Stimulated activated memory B cell treated with anti-CD40 and anti-IgM and Interleukin-4, amounts not matched to agents 10 μg/mL and 1 μg/mL and 100 μg/mL, for 72 hours (primary cell): ENCODE results near the gene KDM1B.
A peak's percentile ranks its signal among the peaks of the same experiment; 100 is the strongest.
"Not testable (repeated sequence)": the region's sequence is repeated elsewhere in the genome, so short reads cannot be mapped to it uniquely, and the experiment has no call there.

ENCODE experiments used
- ATAC-seq: fragments of 150-1000 bp; cut with Tn5 transposase; 2 replicates; pipeline ENCODE4 v1.10.0; 2021
- H3K27ac Mint-ChIP-seq: one replicate; pipeline ENCODE4 v1.8.0; 2022; ENCODE audit warnings: mild to moderate bottlenecking, mixed read lengths
- H3K27me3 Mint-ChIP-seq: one replicate; pipeline ENCODE4 v1.8.0; 2022; ENCODE audit warnings: mixed read lengths
- H3K36me3 Mint-ChIP-seq: one replicate; pipeline ENCODE4 v1.8.0; 2022; ENCODE audit warnings: mixed read lengths
- H3K4me1 Mint-ChIP-seq: one replicate; pipeline ENCODE4 v1.8.0; 2022; ENCODE audit warnings: mixed read lengths
- H3K4me3 Mint-ChIP-seq: one replicate; pipeline ENCODE4 v1.8.0; 2022; ENCODE audit warnings: mild to moderate bottlenecking, moderate library complexity, mixed read lengths
- H3K9me3 Mint-ChIP-seq: one replicate; pipeline ENCODE4 v1.8.0; 2022; ENCODE audit warnings: mixed read lengths

Gene KDM1B

DNA sequence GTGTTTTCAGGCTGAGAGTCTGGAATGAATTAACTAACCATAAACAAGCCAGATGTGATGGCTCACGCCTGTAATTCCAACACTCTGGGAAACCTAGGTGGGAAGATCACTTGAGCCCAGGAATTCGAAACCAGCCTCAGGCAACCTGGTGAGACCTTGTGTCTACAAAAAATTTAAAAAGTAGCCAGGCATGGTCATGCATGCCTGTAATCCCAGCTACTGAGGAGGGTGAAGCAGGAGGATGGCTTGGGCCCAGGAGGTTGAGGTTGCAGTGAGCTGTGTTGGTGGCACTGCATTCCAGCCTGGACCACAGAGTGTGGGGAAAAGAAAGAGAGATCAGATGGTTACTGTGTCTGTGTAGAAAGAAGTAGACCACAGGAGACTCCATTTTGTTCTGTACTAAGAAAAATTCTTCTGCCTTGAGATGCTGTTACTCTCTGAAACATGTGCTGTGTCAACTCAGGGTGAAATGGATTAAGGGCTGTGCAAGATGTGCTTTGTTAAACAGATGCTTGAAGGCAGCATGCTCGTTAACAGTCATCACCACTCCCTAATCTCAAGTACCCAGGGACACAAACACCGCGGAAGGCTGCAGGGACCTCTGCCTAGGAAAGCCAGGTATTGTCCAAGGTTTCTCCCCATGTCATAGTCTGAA, 71.4 kb downstream of the KDM1B start:
- H3K27ac Mint-ChIP-seq, H3K9me3 Mint-ChIP-seq, ATAC-seq, H3K27me3 Mint-ChIP-seq, H3K4me3 Mint-ChIP-seq: not testable (repeated sequence)
- H3K4me1 Mint-ChIP-seq, result peaks cover 10% of the 10 kb centered on the region
- peaks cover 61% of the 10 kb centered on the region for H3K36me3 Mint-ChIP-seq

DNA sequence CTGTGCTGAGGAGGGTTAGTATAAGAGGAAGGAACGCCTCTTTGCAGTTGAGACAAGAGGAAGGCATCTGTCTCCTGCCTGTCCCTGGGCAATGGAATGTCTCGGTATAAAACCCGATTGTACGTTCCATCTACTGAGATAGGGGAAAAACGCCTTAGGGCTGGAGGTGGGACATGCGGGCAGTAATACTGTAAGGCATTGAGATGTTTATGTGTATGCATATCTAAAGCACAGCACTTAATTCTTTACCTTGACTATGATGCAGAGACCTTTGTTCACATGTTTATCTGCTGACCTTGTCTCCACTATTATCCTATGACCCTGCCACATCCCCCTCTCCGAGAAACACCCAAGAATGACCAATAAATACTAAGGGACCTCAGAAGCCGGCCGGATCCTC, 71.9 kb downstream of the KDM1B start:
- ATAC-seq, H3K4me3 Mint-ChIP-seq, H3K27me3 Mint-ChIP-seq: not testable (repeated sequence)
- Mint-ChIP-seq H3K36me3 (peaks cover 64% of the 10 kb centered on the region), H3K4me1 (peaks cover 14% of the 10 kb centered on the region), H3K27ac (peak overlapping the region; percentile 67), H3K9me3 (peaks cover 15% of the 10 kb centered on the region)

- peaks cover 78% of the 10 kb centered on the region for H3K36me3 Mint-ChIP-seq
- not testable (repeated sequence) for H3K27me3 Mint-ChIP-seq, H3K4me3 Mint-ChIP-seq, ATAC-seq, H3K27ac Mint-ChIP-seq
- H3K9me3 Mint-ChIP-seq, result peaks cover 17% of the 10 kb centered on the region
- H3K4me1 Mint-ChIP-seq, result peaks cover 14% of the 10 kb centered on the region
Observed at GRCh38 chr6:18228590-18228989, 73.4 kb downstream of the KDM1B start.

GRCh38 chr6:18231856-18232255, 76.6 kb downstream of the KDM1B start:
- peaks cover 23% of the 10 kb centered on the region for H3K9me3 Mint-ChIP-seq
- H3K27me3 Mint-ChIP-seq, H3K4me3 Mint-ChIP-seq, ATAC-seq, H3K27ac Mint-ChIP-seq: not testable (repeated sequence)
- H3K36me3 Mint-ChIP-seq, result peaks cover 98% of the 10 kb centered on the region
- peaks cover 14% of the 10 kb centered on the region for H3K4me1 Mint-ChIP-seq

DNA sequence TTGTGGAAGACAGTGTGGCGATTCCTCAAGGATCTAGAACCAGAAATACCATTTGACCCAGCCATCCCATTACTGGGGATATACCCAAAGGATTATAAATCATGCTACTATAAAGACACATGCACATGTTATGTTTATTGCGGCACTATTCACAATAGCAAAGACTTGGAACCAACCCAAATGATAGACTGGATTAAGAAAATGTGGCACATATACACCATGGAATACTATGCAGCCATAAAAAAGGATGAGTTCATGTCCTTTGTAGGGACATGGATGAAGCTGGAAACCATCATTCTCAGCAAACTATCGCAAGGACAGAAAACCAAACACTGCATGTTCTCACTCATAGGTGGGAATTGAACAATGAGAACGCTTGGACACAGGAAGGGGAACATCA, 78.5 kb downstream of the KDM1B start:
- Mint-ChIP-seq H3K36me3 (peaks cover 94% of the 10 kb centered on the region), H3K9me3 (peaks cover 23% of the 10 kb centered on the region), H3K4me1 (peaks cover 14% of the 10 kb centered on the region)
- not testable (repeated sequence) for H3K27ac Mint-ChIP-seq, H3K27me3 Mint-ChIP-seq, ATAC-seq, H3K4me3 Mint-ChIP-seq

GRCh38 chr6:18234564-18234963, 79.3 kb downstream of the KDM1B start:
- Mint-ChIP-seq H3K9me3 (peaks cover 23% of the 10 kb centered on the region), H3K36me3 (peaks cover 92% of the 10 kb centered on the region), H3K4me3 (no peak overlapping the region), H3K27me3 (no peaks in the 10 kb centered on the region), H3K27ac (no peak overlapping the region), H3K4me1 (peaks cover 14% of the 10 kb centered on the region)
- no peak for ATAC-seq

DNA sequence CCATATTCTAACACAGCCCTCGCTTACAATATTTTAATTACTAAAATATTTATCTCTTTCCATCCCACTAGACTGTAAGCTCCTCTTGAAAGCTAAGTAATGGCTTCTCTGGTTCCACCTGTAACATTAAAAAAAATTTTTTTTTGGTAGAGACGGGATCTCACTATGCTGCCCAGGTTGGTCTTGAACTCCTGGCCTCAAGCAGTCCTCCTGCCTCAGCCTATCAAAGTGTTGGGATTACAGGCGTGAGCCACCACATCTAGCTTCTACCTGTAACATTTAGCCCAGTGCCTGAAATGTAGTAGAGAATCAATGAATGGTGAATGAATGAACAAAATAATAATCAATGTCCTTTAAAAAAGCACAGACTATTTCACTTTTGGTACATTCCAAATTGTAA, 80.3 kb downstream of the KDM1B start:
- Mint-ChIP-seq H3K27me3 (no peaks in the 10 kb centered on the region), H3K36me3 (peaks cover 83% of the 10 kb centered on the region), H3K4me1 (peaks cover 14% of the 10 kb centered on the region), H3K9me3 (peaks cover 20% of the 10 kb centered on the region), H3K4me3 (no peak overlapping the region), H3K27ac (no peak overlapping the region)
- no peak for ATAC-seq

GRCh38 chr6:18237167-18237566, 81.9 kb downstream of the KDM1B start:
- ATAC-seq, result no peak
- peaks cover 78% of the 10 kb centered on the region for H3K36me3 Mint-ChIP-seq
- H3K4me1 Mint-ChIP-seq, result peaks cover 11% of the 10 kb centered on the region
- H3K27me3 Mint-ChIP-seq, result no peaks in the 10 kb centered on the region
- no peak overlapping the region for H3K4me3 Mint-ChIP-seq
- H3K9me3 Mint-ChIP-seq, result peaks cover 8% of the 10 kb centered on the region
- H3K27ac Mint-ChIP-seq, result no peak overlapping the region

DNA sequence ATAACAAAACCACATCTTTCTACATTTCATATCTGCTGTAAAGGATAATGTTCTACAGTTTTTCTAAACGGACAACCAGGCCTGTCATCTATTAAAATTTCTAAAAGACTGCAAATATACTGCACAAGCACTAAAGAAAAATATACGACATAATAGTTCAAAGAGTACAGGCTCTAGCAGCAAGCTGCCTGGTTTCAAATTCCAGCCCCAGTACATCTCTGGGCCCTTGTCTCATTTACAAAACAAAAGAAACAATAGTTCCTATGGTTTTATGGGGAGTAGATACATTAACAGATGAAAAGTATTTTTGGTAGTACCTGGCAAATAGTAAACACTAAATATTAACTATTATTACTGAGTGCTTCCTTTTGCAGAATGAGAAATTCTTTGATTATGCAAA, 85.0 kb downstream of the KDM1B start:
- Mint-ChIP-seq H3K27ac (no peak overlapping the region), H3K4me1 (peaks cover 18% of the 10 kb centered on the region), H3K36me3 (peaks cover 71% of the 10 kb centered on the region), H3K9me3 (no peaks in the 10 kb centered on the region), H3K4me3 (no peak overlapping the region), H3K27me3 (no peaks in the 10 kb centered on the region)
- no peak for ATAC-seq

GRCh38 chr6:18241208-18242038, 86.2 kb downstream of the KDM1B start:
- Mint-ChIP-seq H3K4me3 (no peak overlapping the region), H3K27me3 (no peaks in the 10 kb centered on the region), H3K36me3 (peaks cover 71% of the 10 kb centered on the region), H3K9me3 (no peaks in the 10 kb centered on the region), H3K4me1 (peaks cover 27% of the 10 kb centered on the region), H3K27ac (no peak overlapping the region)
- ATAC-seq, result no peak

GRCh38 chr6:18242062-18242851, 87.0 kb downstream of the KDM1B start:
- H3K4me1 Mint-ChIP-seq, result peaks cover 27% of the 10 kb centered on the region
- ATAC-seq, result no peak
- no peak overlapping the region for H3K4me3 Mint-ChIP-seq

DNA sequence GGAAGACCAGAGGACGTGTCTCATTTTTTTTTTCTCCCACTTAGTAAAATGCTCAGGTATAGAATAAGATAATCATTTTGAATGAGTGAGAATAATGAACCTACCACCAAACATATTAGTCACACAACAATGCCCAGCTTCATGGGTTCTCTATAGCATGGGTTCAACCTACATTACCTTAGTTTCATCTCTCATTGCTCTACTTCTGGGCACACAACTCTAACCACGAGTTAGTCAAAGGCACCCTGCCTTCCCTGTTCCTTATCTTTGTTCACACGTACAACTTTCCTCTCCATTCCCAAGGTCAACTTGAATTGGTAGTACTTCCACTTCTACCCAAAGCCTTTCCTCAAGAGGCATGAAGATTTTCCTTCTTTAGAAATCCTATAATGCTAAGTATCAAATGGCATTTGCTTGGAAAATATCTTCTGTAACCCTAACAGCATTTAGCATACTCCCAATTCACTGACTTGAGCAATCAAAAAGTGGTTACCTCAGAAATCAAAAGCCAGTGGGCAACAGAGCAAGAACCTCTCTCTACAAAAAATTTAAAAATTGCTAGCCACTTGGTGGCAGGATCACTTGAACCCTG, 88.2 kb downstream of the KDM1B start:
- no peak overlapping the region for H3K27ac Mint-ChIP-seq
- peaks cover 27% of the 10 kb centered on the region for H3K4me1 Mint-ChIP-seq
- ATAC-seq, result no peak
- H3K36me3 Mint-ChIP-seq, result peaks cover 62% of the 10 kb centered on the region
- H3K4me3 Mint-ChIP-seq, result no peak overlapping the region
- no peaks in the 10 kb centered on the region for H3K9me3 Mint-ChIP-seq
- no peaks in the 10 kb centered on the region for H3K27me3 Mint-ChIP-seq

More at GRCh38 chr6:18242062-18242851, 87.0 kb downstream of the KDM1B start:
- H3K27ac Mint-ChIP-seq, result no peak overlapping the region
- H3K27me3 Mint-ChIP-seq, result no peaks in the 10 kb centered on the region
- no peaks in the 10 kb centered on the region for H3K9me3 Mint-ChIP-seq
- H3K36me3 Mint-ChIP-seq, result peaks cover 62% of the 10 kb centered on the region

- peaks cover 27% of the 10 kb centered on the region for H3K4me1 Mint-ChIP-seq
- H3K27me3 Mint-ChIP-seq, result no peaks in the 10 kb centered on the region
- no peak overlapping the region for H3K27ac Mint-ChIP-seq
- H3K36me3 Mint-ChIP-seq, result peaks cover 68% of the 10 kb centered on the region
- ATAC-seq, result no peak
- H3K9me3 Mint-ChIP-seq, result no peaks in the 10 kb centered on the region
- H3K4me3 Mint-ChIP-seq, result no peak overlapping the region
Observed at GRCh38 chr6:18244251-18244650, 89.0 kb downstream of the KDM1B start.

- Mint-ChIP-seq H3K36me3 (peaks cover 70% of the 10 kb centered on the region), H3K27ac (no peak overlapping the region), H3K4me1 (peaks cover 27% of the 10 kb centered on the region), H3K4me3 (no peak overlapping the region), H3K9me3 (no peaks in the 10 kb centered on the region), H3K27me3 (no peaks in the 10 kb centered on the region)
- ATAC-seq, result no peak
Observed at GRCh38 chr6:18245079-18245478, 89.9 kb downstream of the KDM1B start.

GRCh38 chr6:18245642-18246041, 90.4 kb downstream of the KDM1B start:
- no peak for ATAC-seq

More at GRCh38 chr6:18245642-18246041, 90.4 kb downstream of the KDM1B start:
- no peaks in the 10 kb centered on the region for H3K27me3 Mint-ChIP-seq
- H3K36me3 Mint-ChIP-seq, result peaks cover 70% of the 10 kb centered on the region
- peaks cover 27% of the 10 kb centered on the region for H3K4me1 Mint-ChIP-seq
- no peaks in the 10 kb centered on the region for H3K9me3 Mint-ChIP-seq
- no peak overlapping the region for H3K4me3 Mint-ChIP-seq
- peak overlapping the region; percentile 37 for H3K27ac Mint-ChIP-seq
